Heart left ventricle (tissue), 16 donors: ENCODE data around the gene HS3ST1. TPM values are rescaled to one million over a fixed set of nuclear protein-coding genes. Genes with fewer than 3 reads are reported as not detected.
A peak's percentile ranks its signal among the peaks of the same experiment; 100 is the strongest.

ENCODE experiments used
- ATAC-seq, 4 donors: fragments of 200-7000 bp; cut with Tn5 transposase; one replicate each; pipeline ENCODE4 v1.9.1; 2020 to 2022; ENCODE audit warnings: moderate library complexity in 4 of 4, mild to moderate bottlenecking in 3 of 4, moderate number of reproducible peaks in 1 of 4
- DNase-seq, 5 donors: peaks; one replicate each; pipeline ENCODE4 v3.0.0-alpha.2; 2020
- H3K27ac ChIP-seq, 12 donors: fragments of 200-600 bp; sonication (generic) in 4 of 12; one replicate each; pipeline versions ENCODE4 v1.5.0 to v1.8.0; 2016 to 2022; ENCODE audit warnings: mild to moderate bottlenecking in 2 of 12
- H3K27me3 ChIP-seq, 9 donors: fragments of 200-600 bp; sonication (generic) in 2 of 9; one replicate each; pipeline versions ENCODE4 v1.5.1 to v1.8.0; 2016 to 2022; ENCODE audit warnings: mild to moderate bottlenecking in 3 of 9
- H3K36me3 ChIP-seq, 9 donors: fragments of 200-600 bp; sonication (generic) in 2 of 9; one replicate each; pipeline versions ENCODE4 v1.5.0 to v1.8.0; 2018 to 2022; ENCODE audit warnings: mild to moderate bottlenecking in 2 of 9
- H3K4me1 ChIP-seq, 12 donors: fragments of 200-600 bp; sonication (generic) in 4 of 12; one replicate each; pipeline versions ENCODE4 v1.5.0 to v1.8.0; 2016 to 2022; ENCODE audit warnings: mild to moderate bottlenecking in 3 of 12
- H3K4me3 ChIP-seq, 12 donors: fragments of 200-600 bp; sonication (generic) in 4 of 12; one replicate each; pipeline versions ENCODE4 v1.5.0 to v1.8.0; 2017 to 2022; ENCODE audit warnings: mild to moderate bottlenecking in 9 of 12, moderate library complexity in 4 of 12
- H3K9me3 ChIP-seq, 12 donors: fragments of 200-600 bp; sonication (generic) in 4 of 12; one replicate each; pipeline versions ENCODE4 v1.5.0 to v1.8.0; 2016 to 2022; ENCODE audit warnings: mild to moderate bottlenecking in 1 of 12
- CTCF ChIP-seq, 12 donors: fragments of 200-600 bp; sonication (generic) in 4 of 12; IDR thresholded peaks; one replicate each; pipeline versions ENCODE4 v1.5.0 to v1.8.0; 2018 to 2022; ENCODE audit warnings: antibody characterized with exemption in 12 of 12, mild to moderate bottlenecking in 5 of 12
- POLR2A ChIP-seq, 2 donors: fragments of 450-650 bp; IDR thresholded peaks; one replicate each; pipeline ENCODE4 v1.6.1; 2017; ENCODE audit warnings: antibody characterized with exemption in 2 of 2, mild to moderate bottlenecking in 2 of 2, moderate library complexity in 2 of 2
- WGBS, 4 donors: extraction: QIAGEN DNeasy Blood & Tissue Kit in 2 of 4; methylation state at CpG; one replicate each; pipeline versions ENCODE4 v1.1.5 to v1.1.7; 2013 to 2018; 5-methylcytosine and 5-hydroxymethylcytosine counted together
- intact Hi-C, 10 donors: fragments of 100-400 bp; cut with DNase I; formaldehyde crosslinking; loops; one replicate each; pipeline versions ENCODE4 v1.11.1 to v1.14.2; 2022
- polyA plus RNA-seq, 2 donors: library from polyadenylated mRNA; stranded (reverse); fragments of 200-250 nt; gene quantifications; one replicate each; pipeline ENCODE4 v1.2.3, GENCODE V29; 2013
- total RNA-seq, 9 donors: library from RNA; depleted of rRNA in 2 of 9; stranded (reverse); fragments of >200 nt in 2 of 9; fragmentation: NEBNext Ultra II Directional in 3 of 9; extraction: Animal tissue kit (Norgen Biotek cat#: 25700) in 3 of 9; gene quantifications; one replicate each; pipeline versions ENCODE4 v1.1.0 to v1.2.4, GENCODE V29; 2016 to 2023
- donor health status: ischemic (EF 13 %, LVEDD 7.1; RV severe dilation, severe dysfunction).
- donor health status: healthy with polysubstance abuse.
- donor health status: DM: no; HTN: yes; CAD: no.
- donor health status: DM: no; HTN: no; CAD: no.
- donor health status: ischemic (EF 25% LVEDD 6.9; RV normal size, moderate dysfunction).
- donor health status: ischemic (EF 25% LVEDD 5.7; RV mildly dilated, moderate dysfunction).
- donor health status: healthy.
- donor health status: DM: yes; HTN: yes; CAD: no.
- donor health status: ischemic (EF 35%, LVEDD 5.7; RV mildly dilated, moderate dysfunction).
- donor health status: nonischemic (EF 11% LVEDD 7.7; RV severe dilation, severe dysfunction).
- donor health status: DM: yes; HTN: yes; CAD: no.
- donor health status: PGD.
- donor health status: ischemic (EF 29% LVEDD 5.4; RV normal size, mild dysfunction).
- donor health status: nonischemic (EF 23%, LVEDD 6.1; RV moderate dilation, normal function).

HS3ST1 gene
- total and polyA plus RNA-seq, 11 donors: 0.30 to 2.5 (median 1.1) TPM

DNA sequence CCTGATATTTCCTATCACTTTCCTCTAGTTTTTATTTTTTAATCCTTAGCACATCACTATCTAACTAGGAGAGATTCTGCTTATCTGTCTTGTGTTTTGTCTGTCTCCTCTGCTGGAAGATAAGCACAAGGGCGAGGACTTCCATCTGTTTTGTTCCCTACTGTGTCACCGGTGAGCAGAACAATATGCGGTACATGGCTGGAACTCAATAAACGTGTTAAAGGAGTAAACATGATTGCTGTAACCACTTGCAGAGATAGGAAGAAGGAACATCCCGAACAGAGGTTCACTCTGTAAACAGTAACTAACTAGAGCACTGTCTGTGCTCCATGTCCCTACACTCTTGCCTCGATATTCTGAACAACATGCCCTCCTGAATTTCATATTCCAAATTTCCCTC is 5.2 kb downstream of the HS3ST1 start:
- intact Hi-C loops: loop anchor here in 8 of 10 donors (5.0 to 10.0 kb wide), 7 partner anchors 201 to 869 kb away; no protein-coding TSS in a partner anchor
- 54 to 66% (median 64%) methylated on average over 6 of the region's 6 CpGs for WGBS, 4 donors

GRCh38 chr4:11421116-11421515 is 7.6 kb downstream of the HS3ST1 start:
- Histone ChIP-seq H3K4me3 (no peak overlapping the region), H3K36me3 (no peaks in the 10 kb centered on the region), H3K27me3 (no peaks in the 10 kb centered on the region), H3K4me1 (peaks cover 0 to 8% (median 0%) of the 10 kb centered on the region in 12 donors), H3K27ac (no peak overlapping the region), H3K9me3 (no peaks in the 10 kb centered on the region)
- intact Hi-C loops: loop anchor here in 8 of 10 donors (5.0 to 10.0 kb wide), 7 partner anchors 204 to 866 kb away; no protein-coding TSS in a partner anchor
- TF ChIP-seq CTCF (IDR thresholded peaks at IDR 0.05) (no peak), POLR2A (IDR thresholded peaks at IDR 0.05) (no peak)
- WGBS, 4 donors: 79 to 89% (median 83%) methylated on average over 3 of the region's 3 CpGs
- ATAC-seq: no peak
- no peak for DNase-seq

More for the DNA sequence above, 5.2 kb downstream of the HS3ST1 start:
- no peak for DNase-seq
- peak in 1 of 4 donors; percentile 30 for ATAC-seq
- H3K4me1 ChIP-seq: peaks cover 0 to 25% (median 14%) of the 10 kb centered on the region in 12 donors
- H3K4me3 ChIP-seq: no peak overlapping the region
- TF ChIP-seq CTCF (IDR thresholded peaks at IDR 0.05): no peak
- TF ChIP-seq POLR2A (IDR thresholded peaks at IDR 0.05): no peak
- peaks cover 0 to 16% (median 10%) of the 10 kb centered on the region in 9 donors for H3K27me3 ChIP-seq
- no peaks in the 10 kb centered on the region for H3K36me3 ChIP-seq
- H3K27ac ChIP-seq: no peak overlapping the region
- no peaks in the 10 kb centered on the region for H3K9me3 ChIP-seq

GRCh38 chr4:11420327-11420726 is 8.4 kb downstream of the HS3ST1 start:
- peaks cover 0 to 8% (median 0%) of the 10 kb centered on the region in 12 donors for H3K4me1 ChIP-seq
- no peaks in the 10 kb centered on the region for H3K36me3 ChIP-seq
- H3K27ac ChIP-seq: no peak overlapping the region
- H3K4me3 ChIP-seq: no peak overlapping the region
- WGBS, 4 donors: 92 to 98% (median 95%) methylated on average over 8 of the region's 8 CpGs
- no peaks in the 10 kb centered on the region for H3K27me3 ChIP-seq
- no peak for ATAC-seq
- DNase-seq: no peak
- TF ChIP-seq POLR2A (IDR thresholded peaks at IDR 0.05) (no peak), CTCF (IDR thresholded peaks at IDR 0.05) (no peak)
- intact Hi-C loops: loop anchor here in 8 of 10 donors (5.0 to 10.0 kb wide), 7 partner anchors 204 to 866 kb away; no protein-coding TSS in a partner anchor
- H3K9me3 ChIP-seq: no peaks in the 10 kb centered on the region

DNA sequence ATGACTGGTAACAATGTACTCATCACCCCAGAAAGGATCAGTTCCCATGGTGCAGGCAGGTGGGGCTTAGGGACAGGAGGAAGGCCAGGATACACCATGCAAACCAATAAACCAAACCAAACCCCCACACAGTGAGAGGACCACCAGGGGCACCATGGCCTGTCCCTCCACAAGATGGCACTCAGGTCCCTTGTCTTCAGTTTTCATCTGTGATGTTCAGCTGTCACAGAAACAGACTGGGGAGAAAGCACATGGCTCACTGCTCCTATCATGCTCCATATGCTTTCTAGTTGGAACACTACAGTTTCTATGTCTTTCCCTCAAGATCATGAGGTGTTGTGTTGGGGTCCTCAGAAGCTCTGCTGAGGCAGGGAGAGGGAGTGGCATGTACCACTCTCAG is 10.1 kb downstream of the HS3ST1 start:
- Histone ChIP-seq H3K4me1 (peaks cover 0 to 5% (median 0%) of the 10 kb centered on the region in 12 donors), H3K36me3 (no peaks in the 10 kb centered on the region), H3K4me3 (no peak overlapping the region), H3K9me3 (no peaks in the 10 kb centered on the region), H3K27me3 (no peaks in the 10 kb centered on the region), H3K27ac (no peak overlapping the region)
- TF ChIP-seq CTCF (IDR thresholded peaks at IDR 0.05) (peak in 8 of 12 donors; percentile 7 to 43 (median 24)), POLR2A (IDR thresholded peaks at IDR 0.05) (no peak)
- intact Hi-C loops: loop anchor here in 2 of 10 donors (5.0 kb wide), 1 partner anchor 304 kb away; no protein-coding TSS in a partner anchor
- ATAC-seq (peak in 3 of 4 donors; percentile 30 to 46 (median 36)), DNase-seq (no peak)
